ENCODE data around the gene NEK5. TPM values are rescaled to one million over a fixed set of nuclear protein-coding genes. Genes with fewer than 3 reads are reported as not detected.

The NEK5 gene
- total and polyA plus RNA-seq, 2 of the 8 experiments (the other 6 are each of a cell fraction or from before 2014, with no cell fraction given) = 0.12 to 0.35 TPM

DNA sequence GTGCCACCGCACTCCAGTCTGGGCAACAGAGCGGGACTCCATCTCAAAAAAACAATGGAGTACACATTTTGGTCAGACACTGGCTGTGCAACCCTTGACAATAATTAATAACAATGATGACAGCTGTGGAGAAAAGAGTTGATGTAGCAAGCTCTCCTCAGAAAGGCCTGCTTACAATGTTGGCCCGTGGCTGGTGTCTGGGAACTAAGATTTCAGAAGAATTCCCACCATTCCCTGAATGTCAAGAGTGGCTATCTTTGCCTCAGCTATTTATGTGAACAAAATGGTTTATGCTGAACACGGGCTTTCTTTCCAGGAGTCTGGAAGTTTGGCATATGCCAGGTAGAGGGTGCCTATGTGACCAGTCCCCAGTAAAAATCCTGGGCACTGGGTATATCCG is 25.5 kb downstream of the NEK5 start:
- Histone ChIP-seq H3K23ac (ENCODE audit: insufficient read length) (no peak overlapping the region), H3K18ac (ENCODE audit: extremely low read depth, low read length) (no peak overlapping the region), H3K27ac (ENCODE audit: low read depth, low read length) (no peak overlapping the region), H3K23me2 (ENCODE audit: low read depth, low read length) (no peaks in the 10 kb centered on the region), H4K91ac (replicated peaks; ENCODE audit: insufficient read length, low read length) (no peak overlapping the region), H3K79me1 (ENCODE audit: low read depth, low read length) (no peaks in the 10 kb centered on the region), H2BK20ac (ENCODE audit: low read length) (no peak overlapping the region), H3K14ac (ENCODE audit: insufficient read length) (no peak overlapping the region), H3K4me2 (ENCODE audit: insufficient read depth in 1 of 2, low read depth in 2 of 2, low read length in 2 of 2) (no peak overlapping the region), H3K4me1 (replicated peaks in 1 of 4; ENCODE audit: control insufficient read depth in 3 of 4, insufficient read depth in 4 of 4, low read length in 3 of 4) (no peaks in the 10 kb centered on the region), H3K9ac (replicated peaks in 1 of 4; ENCODE audit: extremely low read depth in 1 of 4, low read depth in 3 of 4, low read length in 3 of 4) (no peak overlapping the region), H4K8ac (ENCODE audit: extremely low read depth, insufficient read depth, low read length) (no peak overlapping the region), H2BK12ac (ENCODE audit: low read depth, low read length) (no peak overlapping the region), H3K56ac (replicated peaks; ENCODE audit: insufficient read length, low read depth, low read length) (no peak overlapping the region), H2AFZ (ENCODE audit: low read length) (no peak overlapping the region), H2BK15ac (ENCODE audit: low read length) (no peak overlapping the region), H3K36me3 (ENCODE audit: control insufficient read depth in 2 of 4, insufficient read depth in 4 of 4, low read length in 3 of 4) (no peaks in the 10 kb centered on the region), H3K79me2 (ENCODE audit: control insufficient read depth in 1 of 2, insufficient read depth in 2 of 2, low read length in 2 of 2) (no peaks in the 10 kb centered on the region), H2AK5ac (ENCODE audit: low read depth, low read length) (no peak overlapping the region), H2BK5ac (ENCODE audit: low read depth, low read length) (no peak overlapping the region), H3K9me3 (ENCODE audit: insufficient read depth in 2 of 2, low read depth in 1 of 2, low read length in 1 of 2) (no peaks in the 10 kb centered on the region), H3K4me3 (ENCODE audit: extremely low read depth in 1 of 4, insufficient read depth in 2 of 4, low read depth in 3 of 4, low read length in 4 of 4) (no peak overlapping the region), H3K27me3 (replicated peaks in 1 of 4; ENCODE audit: control insufficient read depth in 3 of 4, extremely low read depth in 1 of 4, insufficient read depth in 3 of 4, low read length in 3 of 4) (no peaks in the 10 kb centered on the region), H3K4ac (replicated peaks; ENCODE audit: insufficient read length, low read depth, low read length) (no peak overlapping the region), H4K5ac (ENCODE audit: insufficient read length, low read depth, low read length) (no peak overlapping the region), H4K20me1 (replicated peaks in 1 of 2; ENCODE audit: control insufficient read depth in 1 of 2, insufficient read depth in 2 of 2, low read length in 2 of 2) (no peaks in the 10 kb centered on the region), H2BK120ac (replicated peaks; ENCODE audit: low read depth, low read length) (no peak overlapping the region)
- no peak for DNase-seq (ENCODE audit: low read depth in 1 of 2, low spot score in 2 of 2)
- CTCF ChIA-PET (ENCODE audit: partially characterized antibody) = interaction anchor here (0.6 to 1.4 kb wide), 6 partner anchors 14 to 180 kb away, joined by 3 to 4 read pairs (median 3); no protein-coding TSS in a partner anchor
- FAIRE-seq = no peak
- 93% methylated on average over 5 of the region's 5 CpGs; no CpG with 5 or more reads in 1 of the 2 experiments for WGBS, 2 experiments (ENCODE audit: extremely low coverage in 1 of 2, insufficient coverage in 1 of 2, insufficient read length in 1 of 2, insufficient replicate concordance in 2 of 2, low coverage in 1 of 2, low lambda C conversion rate in 2 of 2, missing lambda C conversion rate in 1 of 2)
- POLR2A ChIA-PET (ENCODE audit: partially characterized antibody) = interaction anchor here (0.6 kb wide), 1 partner anchor 234 kb away, joined by 3 read pairs; no protein-coding TSS in a partner anchor
- TF ChIP-seq HDAC2 (IDR thresholded peaks at IDR 0.05; ENCODE audit: borderline replicate concordance in 1 of 2, low read depth in 2 of 2, low read length in 2 of 2) = no peak
- TF ChIP-seq TAF7 (optimal IDR thresholded peaks at IDR 0.05; ENCODE audit: borderline replicate concordance, low read depth, low read length) = no peak
- TF ChIP-seq TCF12 (IDR thresholded peaks at IDR 0.05; ENCODE audit: low read depth, low read length) = no peak
- TF ChIP-seq, protein P1, sequence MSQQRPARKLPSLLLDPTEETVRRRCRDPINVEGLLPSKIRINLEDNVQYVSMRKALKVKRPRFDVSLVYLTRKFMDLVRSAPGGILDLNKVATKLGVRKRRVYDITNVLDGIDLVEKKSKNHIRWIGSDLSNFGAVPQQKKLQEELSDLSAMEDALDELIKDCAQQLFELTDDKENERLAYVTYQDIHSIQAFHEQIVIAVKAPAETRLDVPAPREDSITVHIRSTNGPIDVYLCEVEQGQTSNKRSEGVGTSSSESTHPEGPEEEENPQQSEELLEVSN (IDR thresholded peaks at IDR 0.05) = no peak
- TF ChIP-seq, protein P2, sequence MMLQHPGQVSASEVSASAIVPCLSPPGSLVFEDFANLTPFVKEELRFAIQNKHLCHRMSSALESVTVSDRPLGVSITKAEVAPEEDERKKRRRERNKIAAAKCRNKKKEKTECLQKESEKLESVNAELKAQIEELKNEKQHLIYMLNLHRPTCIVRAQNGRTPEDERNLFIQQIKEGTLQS (IDR thresholded peaks at IDR 0.05; ENCODE audit: insufficient read depth, low read depth, low read length) = no peak
- no peak for TF ChIP-seq POU5F1 (IDR thresholded peaks at IDR 0.05; ENCODE audit: low read depth, low read length)
- TF ChIP-seq BRCA1 (IDR thresholded peaks at IDR 0.05; ENCODE audit: low read depth, low read length) = no peak
- TF ChIP-seq RFX5 (IDR thresholded peaks at IDR 0.05; ENCODE audit: borderline replicate concordance, low read depth, low read length) = no peak
- no peak for TF ChIP-seq POLR2A (IDR thresholded peaks at IDR 0.05; ENCODE audit: control extremely low read depth in 1 of 2, low read depth in 2 of 2, low read length in 2 of 2)
- TF ChIP-seq TBP (IDR thresholded peaks at IDR 0.05; ENCODE audit: low read depth, low read length) = no peak
- no peak for TF ChIP-seq JUN (IDR thresholded peaks at IDR 0.05; ENCODE audit: low read depth, low read length)
- TF ChIP-seq, protein P3, sequence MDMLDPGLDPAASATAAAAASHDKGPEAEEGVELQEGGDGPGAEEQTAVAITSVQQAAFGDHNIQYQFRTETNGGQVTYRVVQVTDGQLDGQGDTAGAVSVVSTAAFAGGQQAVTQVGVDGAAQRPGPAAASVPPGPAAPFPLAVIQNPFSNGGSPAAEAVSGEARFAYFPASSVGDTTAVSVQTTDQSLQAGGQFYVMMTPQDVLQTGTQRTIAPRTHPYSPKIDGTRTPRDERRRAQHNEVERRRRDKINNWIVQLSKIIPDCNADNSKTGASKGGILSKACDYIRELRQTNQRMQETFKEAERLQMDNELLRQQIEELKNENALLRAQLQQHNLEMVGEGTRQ (IDR thresholded peaks at IDR 0.05; ENCODE audit: low read length) = no peak
- no peak for TF ChIP-seq ASH2L (IDR thresholded peaks at IDR 0.05; ENCODE audit: low read length)

Data from H1 (cell line).